OCI-LY7 (cell line): Measurements from ENCODE around the gene RPP25L. TPM values are rescaled to one million over a fixed set of nuclear protein-coding genes. Genes with fewer than 3 reads are reported as not detected.

Source experiments
- BruUV-seq: library from RNA; stranded (reverse); fragments of 400-500 nt; replicated peaks from 2 replicates; lab custom pipeline; 2021; lab: Mats Ljungman, UMichigan
- CTCF ChIA-PET: fragments of 300-600 bp; sonication (Branson Sonifier 250); formaldehyde crosslinking; loops from one replicate; lab custom pipeline; 2022; ENCODE audit warnings: antibody characterized with exemption; ENCODE audit not compliant: unreplicated experiment; lab: Charles Lee
- POLR2A ChIA-PET: fragments of 300-600 bp; sonication (Branson Sonifier 250); formaldehyde crosslinking; loops from one replicate; lab custom pipeline; 2022; ENCODE audit warnings: antibody characterized with exemption; lab: Charles Lee
- DNase-seq: peaks from one replicate; pipeline ENCODE4 v3.0.0-alpha.2; 2015; ENCODE audit warnings: low spot score
- H2AFZ ChIP-seq: fragments of 200-600 bp; sonication (generic), shearing (Covaris generic); 2 replicates; pipeline ENCODE4 v1.6.1; 2014; ENCODE audit warnings: mild to moderate bottlenecking, antibody characterized with exemption, low read length, moderate library complexity
- H3K27ac ChIP-seq: fragments of 200-600 bp; sonication (generic); 2 replicates; pipeline ENCODE4 v1.5.1; 2014; ENCODE audit warnings: mixed run types, low read depth, mild to moderate bottlenecking, moderate library complexity, low read length, inconsistent platforms; ENCODE audit not compliant: poor library complexity, severe bottlenecking
- H3K36me3 ChIP-seq: fragments of 200-600 bp; sonication (generic); 2 replicates; pipeline ENCODE4 v1.6.1; 2014; ENCODE audit warnings: mild to moderate bottlenecking, antibody characterized with exemption, low read length, moderate library complexity, mixed read lengths; ENCODE audit not compliant: insufficient read depth
- H3K4me1 ChIP-seq: fragments of 200-600 bp; sonication (generic); 2 replicates; pipeline ENCODE4 v1.5.1; 2014; ENCODE audit warnings: mild to moderate bottlenecking, low read length; ENCODE audit not compliant: insufficient read depth, poor library complexity, severe bottlenecking
- H3K4me2 ChIP-seq: fragments of 200-600 bp; sonication (generic); 2 replicates; pipeline ENCODE4 v1.6.1; 2014; ENCODE audit warnings: mild to moderate bottlenecking, low read length
- H3K4me3 ChIP-seq: fragments of 200-600 bp; sonication (generic); 2 replicates; pipeline ENCODE4 v1.5.1; 2014; ENCODE audit warnings: mild to moderate bottlenecking, low read depth, low read length; ENCODE audit not compliant: poor library complexity, severe bottlenecking
- H3K79me2 ChIP-seq: fragments of 200-600 bp; sonication (generic); 2 replicates; pipeline ENCODE4 v1.6.1; 2016; ENCODE audit warnings: low read depth, mild to moderate bottlenecking, low read length, moderate library complexity, mixed read lengths; ENCODE audit not compliant: insufficient read depth
- H3K9me2 ChIP-seq: fragments of 200-600 bp; sonication (generic); 2 replicates; pipeline ENCODE4 v1.6.1; 2016; ENCODE audit warnings: mild to moderate bottlenecking, low read length, mixed read lengths; ENCODE audit not compliant: insufficient read depth
- H3K9me3 ChIP-seq: fragments of 200-600 bp; sonication (generic); 2 replicates; pipeline ENCODE4 v1.6.1; 2014; ENCODE audit warnings: mild to moderate bottlenecking, mixed run types, low read length, mixed read lengths
- H4K20me1 ChIP-seq: fragments of 200-600 bp; sonication (generic); 2 replicates; pipeline ENCODE4 v1.6.1; 2014; ENCODE audit warnings: mild to moderate bottlenecking, antibody characterized with exemption, low read length, moderate library complexity, mixed read lengths; ENCODE audit not compliant: insufficient read depth
- CTCF ChIP-seq: fragments of 200-600 bp; sonication (generic); conservative IDR thresholded peaks from 2 replicates; pipeline ENCODE4 v1.5.1; 2014; ENCODE audit warnings: mild to moderate bottlenecking, antibody characterized with exemption, low read length, moderate library complexity, mixed read lengths
- EZH2phosphoT487 ChIP-seq: fragments of 200-600 bp; sonication (generic); IDR thresholded peaks from 2 replicates; pipeline ENCODE4 v1.6.1; 2018; ENCODE audit warnings: low read depth, borderline replicate concordance, mild to moderate bottlenecking, mixed run types, antibody characterized with exemption, low read length, moderate library complexity, mixed read lengths
- intact Hi-C: fragments of 100-400 bp; cut with micrococcal nuclease; formaldehyde crosslinking; loops from one replicate; pipeline ENCODE4 v1.10.0; 2022; ENCODE audit not compliant: unreplicated experiment
- total RNA-seq, 2 experiments: library from RNA; depleted of rRNA in 1 of 2; stranded (reverse); fragments of >200 nt in 1 of 2; shearing (Covaris generic) in 1 of 2; gene quantifications; 2 replicates each; pipeline ENCODE4 v1.2.3, GENCODE V29; 2014 to 2022

RPP25L gene
- total RNA-seq, 2 experiments from 2014 or later, result 33.7 to 40.3 TPM

DNA sequence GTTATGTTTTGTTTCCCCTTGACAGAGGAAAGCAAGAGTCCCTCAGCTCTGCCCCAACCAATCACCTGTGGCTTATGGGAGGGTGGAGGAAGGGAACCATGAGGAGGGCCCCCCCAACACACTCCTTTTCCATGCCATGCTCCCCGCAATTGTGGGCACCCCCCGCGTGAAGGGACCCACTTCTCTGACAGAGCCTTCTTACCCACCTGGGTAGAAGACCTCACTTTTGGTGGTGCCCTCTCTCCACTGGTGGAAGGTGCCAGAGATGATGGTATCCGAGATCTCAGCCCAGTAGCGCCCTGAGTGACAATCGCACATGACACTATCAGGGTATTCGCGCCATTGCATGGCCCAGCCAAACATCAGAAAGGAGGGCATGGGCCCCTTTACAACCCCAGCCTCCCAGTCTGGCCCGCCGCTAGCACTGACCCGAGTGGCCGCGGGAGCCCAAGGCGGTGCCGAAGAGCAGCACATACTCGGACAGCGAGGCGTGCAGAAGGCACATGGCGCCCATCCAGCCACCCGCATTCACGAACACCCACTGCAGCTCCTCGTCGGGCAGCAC is 25.0 kb upstream of the RPP25L start:
- peaks cover 20% of the 10 kb centered on the region for H3K79me2 ChIP-seq
- peak overlapping the region; percentile 92 for H3K4me2 ChIP-seq
- H4K20me1 ChIP-seq, result 0 out of 2 replicates have a peak, but pooled peaks cover 1% of the 10 kb centered on the region
- POLR2A ChIA-PET, result interaction anchor here (0.6 to 7.3 kb wide), 7 partner anchors 10 to 1226 kb away, joined by 3 to 66 read pairs (median 5); partner anchors contain the start of genes DCTN3, GALT and RPP25L
- intact Hi-C loops, result no loop called here
- CTCF ChIA-PET, result interaction anchor here (4.5 kb wide), 1 partner anchor 11 kb away, joined by 35 read pairs; the partner anchor contains the start of gene GALT
- no peaks in the 10 kb centered on the region for H3K9me2 ChIP-seq
- no peaks in the 10 kb centered on the region for H3K9me3 ChIP-seq
- peaks cover 21% of the 10 kb centered on the region; the same call in 1 of the 2 replicates for H3K36me3 ChIP-seq
- no peak for TF ChIP-seq CTCF
- no peak for TF ChIP-seq EZH2phosphoT487
- H2AFZ ChIP-seq, result peak overlapping the region; percentile 86; the same call in 1 of the 2 replicates
- H3K4me1 ChIP-seq, result peaks cover 24% of the 10 kb centered on the region
- BruUV-seq, result no TSS peak
- peak overlapping the region; percentile 86 for H3K4me3 ChIP-seq
- peak; percentile 36 for DNase-seq
- peak overlapping the region; percentile 48 for H3K27ac ChIP-seq

GRCh38 chr9:34635556-34635955 is 23.7 kb upstream of the RPP25L start:
- Histone ChIP-seq H3K79me2 (peaks cover 20% of the 10 kb centered on the region), H3K9me3 (no peaks in the 10 kb centered on the region), H3K4me3 (peak overlapping the region; percentile 86), H2AFZ (no peak overlapping the region), H4K20me1 (0 out of 2 replicates have a peak, but pooled peaks cover 5% of the 10 kb centered on the region), H3K4me1 (peaks cover 24% of the 10 kb centered on the region), H3K9me2 (no peaks in the 10 kb centered on the region), H3K4me2 (peak overlapping the region; percentile 92), H3K27ac (no peak overlapping the region), H3K36me3 (peaks cover 21% of the 10 kb centered on the region; the same call in 1 of the 2 replicates)
- no peak for TF ChIP-seq CTCF
- no peak for TF ChIP-seq EZH2phosphoT487
- ChIA-PET POLR2A (interaction anchor here (0.6 to 7.3 kb wide), 5 partner anchors 12 to 308 kb away, joined by 3 to 66 read pairs (median 12); partner anchors contain the start of genes DCTN3, GALT and RPP25L), CTCF (interaction anchor here (1.0 to 4.5 kb wide), 2 partner anchors 12 to 16 kb away, joined by 3 to 35 read pairs; partner anchors contain the start of genes DCTN3 and GALT)
- intact Hi-C loops, result no loop called here
- no peak for DNase-seq
- BruUV-seq, result no TSS peak
